GM23338 (cell line): ENCODE results near the gene CD63.

Experiments used
- POLR2AphosphoS5 ChIP-seq: IDR thresholded peaks from 2 replicates; pipeline ENCODE4 v1.6.1; 2016; ENCODE audit warnings: antibody characterized with exemption, low read depth
- TF ChIP-seq, protein P1 (sequence below), 2 experiments: fragments of 200-600 bp in 1 of 2; sonication (generic) in 1 of 2; conservative IDR thresholded peaks; 2 replicates each; pipeline versions ENCODE4 v1.5.1 to v1.6.1; 2016 to 2017; ENCODE audit warnings: antibody characterized with exemption in 2 of 2, low read depth in 2 of 2, mild to moderate bottlenecking in 2 of 2, moderate library complexity in 1 of 2

DNA sequence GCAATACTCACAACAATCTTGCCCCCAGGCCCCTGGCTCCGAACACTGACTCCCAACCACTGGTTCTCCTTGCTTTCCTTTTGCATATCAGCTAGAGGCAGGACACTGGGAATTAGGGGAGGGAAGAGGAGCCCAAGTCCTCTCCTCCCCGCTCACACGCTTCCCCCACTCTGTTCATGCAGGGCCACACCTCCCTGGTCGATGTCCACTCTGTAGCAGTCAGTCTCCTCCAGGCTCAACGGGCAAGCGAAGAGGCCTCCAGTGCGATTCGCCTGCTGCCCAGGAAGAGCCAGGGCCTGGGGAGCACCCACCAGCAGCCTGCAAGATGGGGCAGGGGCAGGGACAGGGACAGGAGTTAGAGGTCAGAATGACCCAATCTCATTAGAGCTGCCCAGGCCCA lies 25.9 kb downstream of the CD63 start:
- TF ChIP-seq POLR2AphosphoS5, result no peak
- TF ChIP-seq, protein P1, sequence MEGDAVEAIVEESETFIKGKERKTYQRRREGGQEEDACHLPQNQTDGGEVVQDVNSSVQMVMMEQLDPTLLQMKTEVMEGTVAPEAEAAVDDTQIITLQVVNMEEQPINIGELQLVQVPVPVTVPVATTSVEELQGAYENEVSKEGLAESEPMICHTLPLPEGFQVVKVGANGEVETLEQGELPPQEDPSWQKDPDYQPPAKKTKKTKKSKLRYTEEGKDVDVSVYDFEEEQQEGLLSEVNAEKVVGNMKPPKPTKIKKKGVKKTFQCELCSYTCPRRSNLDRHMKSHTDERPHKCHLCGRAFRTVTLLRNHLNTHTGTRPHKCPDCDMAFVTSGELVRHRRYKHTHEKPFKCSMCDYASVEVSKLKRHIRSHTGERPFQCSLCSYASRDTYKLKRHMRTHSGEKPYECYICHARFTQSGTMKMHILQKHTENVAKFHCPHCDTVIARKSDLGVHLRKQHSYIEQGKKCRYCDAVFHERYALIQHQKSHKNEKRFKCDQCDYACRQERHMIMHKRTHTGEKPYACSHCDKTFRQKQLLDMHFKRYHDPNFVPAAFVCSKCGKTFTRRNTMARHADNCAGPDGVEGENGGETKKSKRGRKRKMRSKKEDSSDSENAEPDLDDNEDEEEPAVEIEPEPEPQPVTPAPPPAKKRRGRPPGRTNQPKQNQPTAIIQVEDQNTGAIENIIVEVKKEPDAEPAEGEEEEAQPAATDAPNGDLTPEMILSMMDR (conservative IDR thresholded peaks at IDR 0.05; ENCODE audit: low read depth in 2 of 2), result no peak
